ENCODE results near the gene SERTAD1. TPM values are rescaled to one million over a fixed set of nuclear protein-coding genes. Genes with fewer than 3 reads are reported as not detected.
"Not testable (repeated sequence)": the region's sequence is repeated elsewhere in the genome, so short reads cannot be mapped to it uniquely, and the experiment has no call there.

SERTAD1 gene
- total RNA-seq, 1 donor from 2014 or later: 17.3 TPM

- DNase-seq (ENCODE audit: low read depth in 2 of 2): no peak
Measured at GRCh38 chr19:40422748-40423566, 2.8 kb downstream of the SERTAD1 start.

- DNase-seq (ENCODE audit: low read depth in 2 of 2): no peak
Measured at GRCh38 chr19:40421993-40422747, 3.6 kb downstream of the SERTAD1 start.

GRCh38 chr19:40420766-40421765 is 4.7 kb downstream of the SERTAD1 start:
- peak; percentile 86 to 93 for DNase-seq (ENCODE audit: low read depth in 2 of 2)

- DNase-seq (ENCODE audit: low read depth in 2 of 2): no peak
Measured at GRCh38 chr19:40420451-40420765, 5.4 kb downstream of the SERTAD1 start.

- no peak for DNase-seq (ENCODE audit: low read depth in 2 of 2)
Measured at GRCh38 chr19:40419780-40420179, 6.0 kb downstream of the SERTAD1 start.

- no peak for DNase-seq (ENCODE audit: low read depth in 2 of 2)
Measured at GRCh38 chr19:40419066-40419612, 6.7 kb downstream of the SERTAD1 start.

GRCh38 chr19:40418040-40418439 is 7.8 kb downstream of the SERTAD1 start:
- no peak for DNase-seq (ENCODE audit: low read depth in 2 of 2)

GRCh38 chr19:40417643-40417981 is 8.2 kb downstream of the SERTAD1 start:
- DNase-seq (ENCODE audit: low read depth in 2 of 2): no peak

GRCh38 chr19:40416918-40417642 is 8.7 kb downstream of the SERTAD1 start:
- DNase-seq (ENCODE audit: low read depth in 2 of 2): peak in 1 of 2 donors; percentile 45

GRCh38 chr19:40415768-40416167 is 10.0 kb downstream of the SERTAD1 start:
- no peak for DNase-seq (ENCODE audit: low read depth in 2 of 2)

GRCh38 chr19:40414542-40415535 is 11.0 kb downstream of the SERTAD1 start:
- no peak for DNase-seq (ENCODE audit: low read depth in 2 of 2)

- no peak for DNase-seq (ENCODE audit: low read depth in 2 of 2)
Measured at GRCh38 chr19:40413291-40413845, 12.4 kb downstream of the SERTAD1 start, which contains the start of gene PRX. TSS of gene PRX (minus strand) at chr19:40413378. CDS start at chr19:40407932, 5,446 bp downstream.

- no peak for DNase-seq (ENCODE audit: low read depth in 2 of 2)
Measured at GRCh38 chr19:40412866-40413265, 12.9 kb downstream of the SERTAD1 start.

GRCh38 chr19:40411958-40412499 is 13.8 kb downstream of the SERTAD1 start:
- no peak for DNase-seq (ENCODE audit: low read depth in 2 of 2)

- no peak for DNase-seq (ENCODE audit: low read depth in 2 of 2)
Measured at GRCh38 chr19:40411125-40411842, 14.5 kb downstream of the SERTAD1 start.

- DNase-seq (ENCODE audit: low read depth in 2 of 2): no peak
Measured at GRCh38 chr19:40410030-40410389, 15.8 kb downstream of the SERTAD1 start.

- DNase-seq (ENCODE audit: low read depth in 2 of 2): not testable (repeated sequence)
Measured at GRCh38 chr19:40408598-40408925, 17.2 kb downstream of the SERTAD1 start.

Data from dermis microvascular lymphatic vessel endothelial cell (primary cell).